HepG2 (cell line): ENCODE data around the gene FHIP1B. TPM values are rescaled to one million over a fixed set of nuclear protein-coding genes. Genes with fewer than 3 reads are reported as not detected.

Source experiments
- ATAC-seq: fragments of 200-7000 bp; cut with Tn5 transposase; 3 replicates; pipeline ENCODE4 v1.9.1; 2020; ENCODE audit warnings: mild to moderate bottlenecking, moderate library complexity
- BruUV-seq: library from RNA; stranded (reverse); fragments of 400-500 nt; replicated peaks from 2 replicates; lab custom pipeline; 2021; lab: Mats Ljungman, UMichigan
- CTCF ChIA-PET: fragments of 300-600 bp; formaldehyde crosslinking; extraction: SDS; loops from one replicate; lab custom pipeline; 2021; ENCODE audit warnings: low total read pairs, inconsistent platforms, low intra/inter-chr PET ratio; lab: Yijun Ruan, JAX
- POLR2A ChIA-PET: fragments of 350-600 bp; sonication (Branson Sonifier 250); formaldehyde crosslinking; loops from one replicate; lab custom pipeline; 2020; ENCODE audit warnings: antibody characterized with exemption, inconsistent platforms; lab: Yijun Ruan, JAX
- DNase-seq: peaks from one replicate; pipeline ENCODE4 v3.0.0-alpha.2; 2015; ENCODE audit warnings: low spot score
- FAIRE-seq: peaks from 3 replicates; lab custom pipeline; 2011; peaks lifted over from hg19 to GRCh38; lab: Jason Lieb, UNC
- H2AFZ ChIP-seq: one replicate; pipeline ENCODE4 v1.6.1; 2011; ENCODE audit warnings: low read length, inconsistent platforms
- H3K27ac ChIP-seq: fragments of 300-600 bp; 3 replicates; pipeline ENCODE4 v1.8.0; 2011; ENCODE audit warnings: mixed run types, mild to moderate bottlenecking, mixed read lengths, low read length, inconsistent platforms; ENCODE audit not compliant: insufficient read depth; ENCODE audit errors: extremely low read length
- H3K27me3 ChIP-seq, 2 experiments: fragments of 200-600 bp in 1 of 2; 2 replicates in 1 of 2; 3 replicates in 1 of 2; pipeline versions ENCODE4 v1.6.0 to v1.8.0; 2011; ENCODE audit warnings: low read length in 2 of 2, mild to moderate bottlenecking in 2 of 2, moderate library complexity in 2 of 2, inconsistent platforms in 1 of 2; ENCODE audit not compliant: insufficient read depth in 2 of 2, control insufficient read depth in 1 of 2
- H3K36me3 ChIP-seq, 2 experiments: fragments of 200-600 bp in 1 of 2; replicated peaks in 1 of 2; 2 replicates in 1 of 2; 3 replicates in 1 of 2; pipeline versions ENCODE4 v1.5.1 to v1.8.0; 2011; ENCODE audit warnings: low read length in 2 of 2, inconsistent platforms in 1 of 2; ENCODE audit not compliant: insufficient read depth in 2 of 2, control insufficient read depth in 1 of 2
- H3K4me1 ChIP-seq: 2 replicates; pipeline ENCODE4 v1.5.1; 2012; ENCODE audit warnings: low read length, inconsistent platforms; ENCODE audit not compliant: insufficient read depth
- H3K4me2 ChIP-seq: 2 replicates; pipeline ENCODE4 v1.6.0; 2011; ENCODE audit warnings: low read depth, low read length, inconsistent platforms
- H3K4me3 ChIP-seq, 3 experiments: fragments of 200-600 bp in 1 of 3; sonication (generic), shearing (Covaris generic) in 1 of 3; replicated peaks in 1 of 3; 2 replicates each; pipeline ENCODE4 v1.5.1; 2011 to 2016; ENCODE audit warnings: low read length in 3 of 3, inconsistent platforms in 2 of 3, low read depth in 2 of 3, mild to moderate bottlenecking in 2 of 3, control low read depth in 1 of 3, mixed read lengths in 1 of 3; ENCODE audit not compliant: insufficient read depth in 1 of 3
- H3K79me2 ChIP-seq: one replicate; pipeline ENCODE4 v1.6.1; 2011; ENCODE audit warnings: low read length, inconsistent platforms; ENCODE audit not compliant: insufficient read depth
- H3K9ac ChIP-seq: 2 replicates; pipeline ENCODE4 v1.6.0; 2011; ENCODE audit warnings: mild to moderate bottlenecking, low read depth, low read length, inconsistent platforms; ENCODE audit not compliant: insufficient read depth
- H3K9me3 ChIP-seq: 2 replicates; pipeline ENCODE4 v1.5.1; 2012; ENCODE audit warnings: mild to moderate bottlenecking, low read length
- H4K20me1 ChIP-seq: 2 replicates; pipeline ENCODE4 v1.6.0; 2011; ENCODE audit warnings: inconsistent platforms, mild to moderate bottlenecking, low read length, moderate library complexity; ENCODE audit not compliant: insufficient read depth
- MAZ ChIP-seq, 2 experiments: sonication (generic) in 1 of 2; formaldehyde crosslinking in 1 of 2; IDR thresholded peaks; 2 replicates each; pipeline versions ENCODE4 v1.5.0 to v1.6.1; 2012 to 2020; ENCODE audit warnings: low read depth in 2 of 2, mild to moderate bottlenecking in 2 of 2, borderline replicate concordance in 1 of 2, improper control_type of control experiment in 1 of 2, low read length in 1 of 2, missing genetic modification reagents in 1 of 2, moderate library complexity in 1 of 2
- WGBS: methylation state at CpG from one replicate; pipeline ENCODE4 v1.1.6; 2017; ENCODE audit warnings: low lambda C conversion rate; 5-methylcytosine and 5-hydroxymethylcytosine counted together
- in situ Hi-C: cut with HindIII; loops from 2 replicates; pipeline ENCODE4 v1.10.0; 2017; ENCODE audit warnings: low pct_unique_long_range_greater_than_20kb; ENCODE audit not compliant: extremely low pct_ligation_motif_present
- intact Hi-C: fragments of 100-400 bp; cut with micrococcal nuclease; formaldehyde crosslinking; loops from one replicate; pipeline ENCODE4 v1.10.0; 2022; ENCODE audit not compliant: unreplicated experiment
- polyA plus RNA-seq, 8 experiments: library from polyadenylated mRNA; depleted of rRNA in 3 of 8; stranded (reverse) in 7 of 8; unstranded in 1 of 8; fragments of >200 nt; fragmentation: Illumina TruSeq in 4 of 8; extraction: Trizol in 4 of 8; gene quantifications; 2 replicates each; pipeline versions ENCODE4 v1.2.1 to v1.2.3, GENCODE V29; 2011 to 2016; ENCODE audit warnings: low read depth in 4 of 8, missing spikeins in 1 of 8, mixed read lengths in 1 of 8; ENCODE audit not compliant: insufficient read depth in 1 of 8
- total RNA-seq, 5 experiments: library from RNA; depleted of rRNA; stranded (reverse); fragments of >200 nt; fragmentation: Illumina TruSeq; extraction: Trizol; gene quantifications; 2 replicates each; pipeline ENCODE4 v1.2.3, GENCODE V29; 2016; ENCODE audit warnings: low read depth in 1 of 5
- TF ChIP-seq, protein P1 (sequence below): sonication (generic); formaldehyde crosslinking; conservative IDR thresholded peaks from 2 replicates; pipeline ENCODE4 v1.4.0; 2020; ENCODE audit warnings: missing genetic modification reagents
- TF ChIP-seq, protein P2 (sequence below): sonication (generic); formaldehyde crosslinking; IDR thresholded peaks from 2 replicates; pipeline ENCODE4 v1.5.1; 2020; ENCODE audit warnings: missing genetic modification reagents, mild to moderate bottlenecking, borderline replicate concordance

FHIP1B gene
- total and polyA plus RNA-seq, 2 of the 13 experiments (the other 11 are each of a cell fraction or from before 2014, with no cell fraction given) = 14.1 to 18.6 TPM

DNA sequence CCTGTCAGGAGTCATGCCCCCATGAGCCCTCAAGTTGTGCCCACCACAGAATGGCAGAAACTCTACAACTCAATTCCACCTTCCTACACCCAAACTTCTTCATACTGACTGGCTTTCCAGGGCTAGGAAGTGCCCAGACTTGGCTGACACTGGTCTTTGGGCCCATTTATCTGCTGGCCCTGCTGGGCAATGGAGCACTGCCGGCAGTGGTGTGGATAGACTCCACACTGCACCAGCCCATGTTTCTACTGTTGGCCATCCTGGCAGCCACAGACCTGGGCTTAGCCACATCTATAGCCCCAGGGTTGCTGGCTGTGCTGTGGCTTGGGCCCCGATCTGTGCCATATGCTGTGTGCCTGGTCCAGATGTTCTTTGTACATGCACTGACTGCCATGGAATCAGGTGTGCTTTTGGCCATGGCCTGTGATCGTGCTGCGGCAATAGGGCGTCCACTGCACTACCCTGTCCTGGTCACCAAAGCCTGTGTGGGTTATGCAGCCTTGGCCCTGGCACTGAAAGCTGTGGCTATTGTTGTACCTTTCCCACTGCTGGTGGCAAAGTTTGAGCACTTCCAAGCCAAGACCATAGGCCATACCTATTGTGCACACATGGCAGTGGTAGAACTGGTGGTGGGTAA, 35.1 kb downstream of the FHIP1B start, which contains the start of gene OR52W1:
OR52W1 (plus strand) TSS at position 51 of the 637 bp plus-strand sequence; CDS start at position 51, 0 bp downstream.
- H3K27me3 ChIP-seq = peaks cover 1 to 5% of the 10 kb centered on the region in 2 experiments; a peak in 3 of 5 replicates
- H3K79me2 ChIP-seq = no peaks in the 10 kb centered on the region
- no peak for DNase-seq
- no peak within 1 kb of the TSS for H3K4me2 ChIP-seq
- CTCF ChIA-PET = no interaction called here
- H3K4me3 ChIP-seq = no peak within 1 kb of the TSS
- H3K9me3 ChIP-seq = no peaks in the 10 kb centered on the region
- WGBS = 71% methylated on average over 1 of the region's 5 CpGs
- ATAC-seq = no peak
- H3K4me1 ChIP-seq = no peaks in the 10 kb centered on the region
- in situ Hi-C loops (no loop called here), intact Hi-C loops (no loop called here)
- H3K36me3 ChIP-seq = no peaks in the 10 kb centered on the region
- no peak within 1 kb of the TSS for H3K27ac ChIP-seq
- H2AFZ ChIP-seq = no peak within 1 kb of the TSS
- TF ChIP-seq, protein P1, sequence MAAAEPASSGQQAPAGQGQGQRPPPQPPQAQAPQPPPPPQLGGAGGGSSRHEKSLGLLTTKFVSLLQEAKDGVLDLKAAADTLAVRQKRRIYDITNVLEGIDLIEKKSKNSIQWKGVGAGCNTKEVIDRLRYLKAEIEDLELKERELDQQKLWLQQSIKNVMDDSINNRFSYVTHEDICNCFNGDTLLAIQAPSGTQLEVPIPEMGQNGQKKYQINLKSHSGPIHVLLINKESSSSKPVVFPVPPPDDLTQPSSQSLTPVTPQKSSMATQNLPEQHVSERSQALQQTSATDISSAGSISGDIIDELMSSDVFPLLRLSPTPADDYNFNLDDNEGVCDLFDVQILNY (CRISPR knock-in tag) = no peak
- TF ChIP-seq MAZ (IDR thresholded peaks at IDR 0.05; ENCODE audit: borderline replicate concordance, low read depth, low read length) = no peak
- no peak for TF ChIP-seq MAZ (CRISPR knock-in tag; IDR thresholded peaks at IDR 0.05; ENCODE audit: low read depth)
- TF ChIP-seq, protein P2, sequence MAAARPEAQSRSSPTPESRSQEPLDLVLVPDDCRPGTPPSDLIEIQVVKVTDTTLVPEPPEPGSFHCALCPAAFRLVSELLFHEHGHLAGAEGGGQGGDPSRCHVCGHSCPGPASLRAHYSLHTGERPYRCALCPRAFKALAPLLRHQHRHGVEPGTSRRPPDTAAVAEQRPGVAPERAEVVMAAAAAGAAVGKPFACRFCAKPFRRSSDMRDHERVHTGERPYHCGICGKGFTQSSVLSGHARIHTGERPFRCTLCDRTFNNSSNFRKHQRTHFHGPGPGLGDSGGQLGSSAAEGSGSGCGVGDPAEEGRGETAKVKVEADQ (CRISPR knock-in tag) = no peak
- BruUV-seq = no TSS peak
- H3K9ac ChIP-seq = no peak within 1 kb of the TSS
- no peaks in the 10 kb centered on the region for H4K20me1 ChIP-seq
- no peak for FAIRE-seq
- POLR2A ChIA-PET = no interaction called here
